ENCODE results near the gene PHACTR1. TPM values are rescaled to one million over a fixed set of nuclear protein-coding genes. Genes with fewer than 3 reads are reported as not detected.

PHACTR1 gene
- polyA plus RNA-seq, 3 donors, result 6.1 to 26.9 (median 7.6) TPM

- no peak overlapping the region for H3K4me2 ChIP-seq (replicated peaks; ENCODE audit: extremely low read depth, low read length, poor library complexity, severe bottlenecking)
- Mint-ChIP-seq H3K9me3 (peaks cover 0 to 9% (median 5%) of the 10 kb centered on the region in 7 donors), H3K4me1 (peaks cover 11% of the 10 kb centered on the region), H3K4me3 (no peak overlapping the region), H3K27ac (no peak overlapping the region), H3K27me3 (ENCODE audit: low read depth in 3 of 3) (peaks cover 0 to 1% (median 0%) of the 10 kb centered on the region in 3 donors), H3K36me3 (no peaks in the 10 kb centered on the region)
- DNase-seq, result no peak
- H2AFZ ChIP-seq (ENCODE audit: insufficient read depth, low read depth, low read length, poor library complexity, severe bottlenecking), result no peak overlapping the region
- H3K79me2 ChIP-seq (ENCODE audit: insufficient read depth, low read length), result no peaks in the 10 kb centered on the region
- H3K4me3 ChIP-seq (replicated peaks in 1 of 3; ENCODE audit: low read depth in 2 of 3, low read length in 3 of 3), result no peak overlapping the region
- WGBS (ENCODE audit: insufficient coverage), result 98% methylated on average over 6 of the region's 7 CpGs
- H3K4me1 ChIP-seq (ENCODE audit: control insufficient read depth in 1 of 2, insufficient read depth in 2 of 2, low read length in 2 of 2), result peaks cover 8 to 9% of the 10 kb centered on the region in 2 donors
- no peak overlapping the region for H3K9ac ChIP-seq (ENCODE audit: insufficient read depth, low read length, poor library complexity, severe bottlenecking)
- no peaks in the 10 kb centered on the region for H3K36me3 ChIP-seq (replicated peaks in 1 of 2; ENCODE audit: control insufficient read depth in 1 of 2, insufficient read depth in 2 of 2, low read length in 2 of 2)
- no peak for TF ChIP-seq CTCF (IDR thresholded peaks at IDR 0.05)
- intact Hi-C loops (cut with micrococcal nuclease), result no loop called here
- H4K20me1 ChIP-seq (ENCODE audit: insufficient read depth, low read length), result no peaks in the 10 kb centered on the region
- no peaks in the 10 kb centered on the region for H3K27me3 ChIP-seq (ENCODE audit: control insufficient read depth in 2 of 2, insufficient read depth in 2 of 2, low read length in 2 of 2)
- no peak overlapping the region for H3K27ac ChIP-seq (ENCODE audit: low read depth in 1 of 2, low read length in 2 of 2)
- peaks cover 0 to 6% of the 10 kb centered on the region in 2 donors for H3K9me3 ChIP-seq (replicated peaks in 1 of 2; ENCODE audit: control insufficient read depth in 1 of 2, insufficient read depth in 1 of 2, low read length in 2 of 2)
Observed at GRCh38 chr6:13247627-13248026, 531.1 kb downstream of the PHACTR1 start.

GRCh38 chr6:13248053-13248452 lies 531.5 kb downstream of the PHACTR1 start:
- Histone ChIP-seq H3K27ac (ENCODE audit: low read depth in 1 of 2, low read length in 2 of 2) (no peak overlapping the region), H3K27me3 (ENCODE audit: control insufficient read depth in 2 of 2, insufficient read depth in 2 of 2, low read length in 2 of 2) (no peaks in the 10 kb centered on the region), H3K36me3 (replicated peaks in 1 of 2; ENCODE audit: control insufficient read depth in 1 of 2, insufficient read depth in 2 of 2, low read length in 2 of 2) (no peaks in the 10 kb centered on the region), H3K79me2 (ENCODE audit: insufficient read depth, low read length) (no peaks in the 10 kb centered on the region), H2AFZ (ENCODE audit: insufficient read depth, low read depth, low read length, poor library complexity, severe bottlenecking) (no peak overlapping the region), H3K4me2 (replicated peaks; ENCODE audit: extremely low read depth, low read length, poor library complexity, severe bottlenecking) (no peak overlapping the region), H4K20me1 (ENCODE audit: insufficient read depth, low read length) (no peaks in the 10 kb centered on the region), H3K4me3 (replicated peaks in 1 of 3; ENCODE audit: low read depth in 2 of 3, low read length in 3 of 3) (no peak overlapping the region), H3K4me1 (ENCODE audit: control insufficient read depth in 1 of 2, insufficient read depth in 2 of 2, low read length in 2 of 2) (peaks cover 12 to 13% of the 10 kb centered on the region in 2 donors), H3K9ac (ENCODE audit: insufficient read depth, low read length, poor library complexity, severe bottlenecking) (no peak overlapping the region), H3K9me3 (replicated peaks in 1 of 2; ENCODE audit: control insufficient read depth in 1 of 2, insufficient read depth in 1 of 2, low read length in 2 of 2) (peaks cover 0 to 6% of the 10 kb centered on the region in 2 donors)
- WGBS (ENCODE audit: insufficient coverage), result 88% methylated on average over 1 of the region's 3 CpGs
- peaks cover 15% of the 10 kb centered on the region for H3K4me1 Mint-ChIP-seq
- intact Hi-C loops (cut with micrococcal nuclease), result no loop called here
- TF ChIP-seq CTCF (IDR thresholded peaks at IDR 0.05), result no peak
- no peak overlapping the region for H3K4me3 Mint-ChIP-seq
- no peak overlapping the region for H3K27ac Mint-ChIP-seq
- no peak for DNase-seq
- H3K27me3 Mint-ChIP-seq (ENCODE audit: low read depth in 3 of 3), result peaks cover 0 to 1% (median 0%) of the 10 kb centered on the region in 3 donors
- peaks cover 0 to 9% (median 5%) of the 10 kb centered on the region in 7 donors for H3K9me3 Mint-ChIP-seq
- H3K36me3 Mint-ChIP-seq, result no peaks in the 10 kb centered on the region

All from CD14-positive monocyte (primary cell).